NCI-H345 (cell line): ENCODE results near the gene YJEFN3.

ENCODE experiments used
- DNase-seq: peaks from one replicate; lab custom pipeline; 2025; lab: John Stamatoyannopoulos, UW

The YJEFN3 gene

DNA sequence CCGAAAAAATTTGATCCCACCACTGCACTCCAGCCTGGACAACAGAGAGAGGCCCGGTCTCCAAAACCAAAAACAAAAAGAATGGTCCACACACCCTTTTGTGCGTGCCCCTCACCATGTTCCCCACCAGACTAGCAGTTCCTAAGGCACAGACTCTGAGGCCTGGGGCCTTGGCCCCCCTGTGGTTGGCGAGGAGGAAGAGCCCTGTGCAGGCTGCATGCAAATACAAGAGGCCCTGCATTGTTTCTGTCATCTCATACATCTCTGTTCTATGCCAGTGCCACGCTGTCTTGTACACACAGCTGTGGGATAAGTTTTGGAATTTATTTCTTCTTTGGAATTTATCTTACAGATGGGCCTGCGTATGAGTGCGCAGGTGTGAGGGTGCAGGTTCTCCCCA, 4.7 kb upstream of the YJEFN3 start:
- DNase-seq, result no peak

DNA sequence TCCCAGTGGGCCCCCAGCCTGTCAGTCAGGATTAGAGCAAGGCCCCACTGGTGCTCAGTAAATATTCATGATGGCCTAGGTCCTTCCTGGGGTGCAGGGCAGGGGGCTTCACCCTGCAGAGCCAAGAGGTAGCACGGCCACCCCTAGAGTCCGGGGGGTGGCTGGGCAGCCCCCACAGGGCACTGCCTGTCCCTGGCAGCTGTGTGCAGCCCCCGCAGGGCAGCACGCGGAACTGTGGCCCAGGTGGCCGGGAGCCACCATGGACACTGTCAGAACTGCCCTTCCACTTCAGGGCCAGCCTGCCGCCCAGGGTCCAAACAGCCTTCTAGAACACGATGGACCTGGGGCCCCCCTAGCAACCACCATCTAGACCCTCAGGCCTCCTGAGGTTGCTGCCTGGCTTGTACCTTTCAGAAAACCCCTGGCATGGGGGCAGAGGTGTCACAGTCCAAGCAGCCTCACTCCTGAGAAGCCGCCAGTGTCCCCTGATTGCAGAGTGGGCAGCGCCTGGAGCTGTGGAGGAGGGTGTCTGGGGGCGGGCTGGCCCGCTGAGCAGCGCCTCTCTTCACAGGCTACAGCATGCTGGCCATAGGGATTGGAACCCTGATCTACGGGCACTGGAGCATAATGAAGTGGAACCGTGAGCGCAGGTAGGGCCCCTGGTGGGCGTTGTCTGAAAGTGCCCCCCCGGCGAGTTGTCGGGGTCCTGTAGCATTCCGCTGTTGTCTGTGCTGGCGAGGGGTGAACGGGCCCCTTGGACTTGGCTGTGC, 2.9 kb upstream of the YJEFN3 start:
- no peak for DNase-seq

DNA sequence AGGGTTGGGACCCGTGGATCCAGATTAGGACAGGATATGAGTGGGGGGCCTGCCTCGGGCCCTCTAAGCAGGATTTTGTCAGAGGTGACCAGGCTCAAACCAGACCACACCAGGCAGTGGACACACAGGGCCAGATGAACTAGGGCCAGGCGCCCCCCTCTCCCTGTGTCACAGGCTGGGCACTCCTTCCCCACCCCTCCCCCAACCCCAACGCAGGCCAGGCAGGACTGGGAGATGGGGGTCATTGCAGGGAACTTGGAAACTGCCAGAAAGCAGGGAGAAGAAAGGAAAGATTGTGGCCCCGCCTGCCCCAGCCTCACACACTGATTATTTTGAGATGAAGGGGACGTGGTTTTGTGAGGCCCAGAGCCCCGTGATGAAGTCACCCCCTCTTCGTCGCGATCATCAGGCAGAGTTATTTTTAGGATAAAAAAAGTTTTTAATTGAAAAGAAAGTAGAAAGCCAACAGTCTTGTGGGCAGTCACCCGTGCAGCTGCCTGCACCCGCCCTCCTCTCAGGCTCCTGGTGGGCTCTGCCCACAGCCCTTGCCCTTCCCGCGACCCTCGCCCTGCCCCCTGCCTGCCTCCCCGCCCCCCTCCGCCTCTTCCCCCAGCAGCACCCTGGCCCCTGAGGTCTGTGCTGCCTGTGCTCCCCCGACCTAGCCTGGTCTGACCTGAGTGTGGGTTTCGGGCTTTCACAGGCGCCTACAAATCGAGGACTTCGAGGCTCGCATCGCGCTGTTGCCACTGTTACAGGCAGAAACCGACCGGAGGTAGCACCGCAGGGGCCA, 1.9 kb upstream of the YJEFN3 start:
- no peak for DNase-seq

DNA sequence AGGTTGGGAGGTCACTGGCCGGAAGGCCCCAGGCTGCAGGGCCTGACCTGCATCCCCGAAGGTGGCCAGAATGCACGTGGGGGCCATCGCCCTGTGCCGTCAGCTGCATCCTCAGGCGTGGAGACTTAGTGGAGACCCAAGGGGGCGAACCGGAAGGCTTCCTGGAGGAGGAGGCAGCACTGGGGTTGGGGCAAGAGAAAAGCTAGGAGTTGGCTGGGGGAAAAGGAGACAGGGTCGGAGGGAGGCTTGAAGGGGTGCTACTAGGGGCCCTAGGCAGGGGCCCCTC, 1.4 kb upstream of the YJEFN3 start:
- no peak for DNase-seq

DNA sequence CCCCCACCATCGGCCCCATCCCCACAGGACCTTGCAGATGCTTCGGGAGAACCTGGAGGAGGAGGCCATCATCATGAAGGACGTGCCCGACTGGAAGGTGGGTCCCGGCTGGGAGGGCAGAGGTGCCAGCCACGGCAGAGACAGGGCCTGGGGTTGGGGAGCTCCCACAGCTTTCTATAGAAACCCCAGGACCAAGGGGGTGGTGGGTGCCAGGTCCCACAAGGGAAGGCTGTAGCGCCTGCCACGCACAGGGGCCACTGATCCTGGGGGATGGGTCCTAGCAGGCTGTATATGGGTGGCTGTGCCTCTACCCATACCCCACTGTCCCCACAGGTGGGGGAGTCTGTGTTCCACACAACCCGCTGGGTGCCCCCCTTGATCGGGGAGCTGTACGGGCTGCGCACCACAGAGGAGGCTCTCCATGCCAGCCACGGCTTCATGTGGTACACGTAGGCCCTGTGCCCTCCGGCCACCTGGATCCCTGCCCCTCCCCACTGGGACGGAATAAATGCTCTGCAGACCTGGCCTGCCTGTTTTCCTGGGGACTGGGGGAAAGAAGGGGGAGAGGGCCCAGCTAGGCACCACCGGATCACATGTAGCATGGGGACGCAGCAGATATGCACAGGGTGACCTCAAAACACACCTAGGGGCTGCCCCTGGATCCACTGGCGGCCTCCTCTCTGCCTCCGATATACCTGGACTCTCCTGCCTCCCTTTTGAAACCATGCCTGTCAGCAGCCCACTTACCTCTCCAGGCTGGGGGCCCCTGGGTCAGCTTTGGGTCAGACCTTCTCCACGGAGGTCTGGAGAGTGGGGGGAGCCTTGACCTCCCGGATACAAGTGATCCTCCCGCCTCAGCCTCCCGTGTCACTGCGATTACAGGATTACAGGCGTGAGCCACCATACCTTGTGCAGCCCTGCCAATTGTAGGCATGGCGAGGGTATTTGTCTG, 761 bp upstream of the YJEFN3 start:
- no peak for DNase-seq

DNA sequence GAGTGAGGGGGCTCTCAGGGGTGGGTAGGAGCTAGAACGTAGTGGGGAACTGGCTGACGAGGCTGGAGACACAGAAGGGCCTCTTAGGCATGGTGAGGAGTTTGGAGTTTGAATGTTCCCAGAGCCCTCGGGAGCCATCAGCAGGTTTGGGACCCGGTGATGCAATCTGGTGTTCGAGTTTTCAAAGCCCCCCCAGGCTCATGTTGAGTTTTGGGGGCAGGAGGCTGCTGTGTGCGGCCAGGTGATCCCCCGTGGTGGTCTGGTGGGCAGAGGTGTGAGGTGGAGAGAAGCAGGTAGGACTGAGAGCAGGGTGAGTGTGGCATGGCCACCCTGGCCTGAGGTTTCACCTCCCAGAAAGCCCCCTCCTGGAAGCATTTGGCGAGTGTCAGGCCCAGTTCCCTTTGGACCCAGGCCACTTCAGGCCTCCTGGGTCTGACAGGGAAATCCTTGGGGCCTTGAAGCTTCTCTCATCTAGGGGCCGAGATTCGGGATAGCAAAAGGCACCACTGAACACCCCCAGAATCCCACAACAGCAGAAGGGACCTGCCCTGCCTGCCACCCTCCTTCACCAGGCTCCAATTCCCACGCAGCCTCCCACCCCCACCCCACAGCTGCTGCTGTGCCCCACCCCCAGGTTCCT, 1.2 kb downstream of the YJEFN3 start:
- no peak for DNase-seq

DNA sequence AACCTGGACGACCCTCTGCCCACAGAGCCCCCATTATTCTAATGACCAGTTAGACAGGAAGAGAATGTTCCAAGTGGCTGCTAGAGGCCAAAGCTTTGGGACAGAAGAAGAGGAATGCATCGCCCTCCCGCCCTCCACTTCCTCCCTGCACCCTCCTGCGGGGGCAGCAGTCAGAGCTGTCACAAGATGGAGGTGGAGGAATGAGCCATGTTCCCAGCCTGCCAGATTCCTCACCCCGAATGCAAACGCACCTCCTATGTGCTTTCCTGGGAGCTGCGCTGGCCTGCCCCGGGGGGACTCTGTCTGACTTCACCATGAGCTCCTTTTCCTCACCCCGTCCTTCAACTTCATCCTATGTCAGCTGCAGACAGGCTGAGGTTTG, 1.7 kb downstream of the YJEFN3 start:
- DNase-seq, result no peak

DNA sequence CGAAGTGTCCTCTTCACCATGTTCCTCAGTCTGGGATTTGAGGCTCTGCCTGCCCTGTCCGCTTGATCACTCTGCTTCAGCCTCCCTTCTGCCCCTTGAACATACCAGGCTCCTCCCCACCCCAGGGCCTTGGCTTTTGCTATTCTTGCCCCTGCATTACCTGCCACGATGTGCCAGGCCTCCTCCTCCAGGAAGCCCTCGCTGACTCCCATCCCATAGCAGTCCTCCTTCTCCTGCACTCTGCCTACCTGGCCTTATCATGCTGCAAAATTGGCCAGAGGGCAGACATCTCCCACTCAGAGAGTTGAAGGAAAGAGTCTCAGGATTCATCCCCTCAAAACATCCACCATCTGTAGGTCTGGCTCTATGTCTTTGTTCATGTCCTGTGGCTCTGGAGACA, 2.2 kb downstream of the YJEFN3 start:
- DNase-seq, result no peak

DNA sequence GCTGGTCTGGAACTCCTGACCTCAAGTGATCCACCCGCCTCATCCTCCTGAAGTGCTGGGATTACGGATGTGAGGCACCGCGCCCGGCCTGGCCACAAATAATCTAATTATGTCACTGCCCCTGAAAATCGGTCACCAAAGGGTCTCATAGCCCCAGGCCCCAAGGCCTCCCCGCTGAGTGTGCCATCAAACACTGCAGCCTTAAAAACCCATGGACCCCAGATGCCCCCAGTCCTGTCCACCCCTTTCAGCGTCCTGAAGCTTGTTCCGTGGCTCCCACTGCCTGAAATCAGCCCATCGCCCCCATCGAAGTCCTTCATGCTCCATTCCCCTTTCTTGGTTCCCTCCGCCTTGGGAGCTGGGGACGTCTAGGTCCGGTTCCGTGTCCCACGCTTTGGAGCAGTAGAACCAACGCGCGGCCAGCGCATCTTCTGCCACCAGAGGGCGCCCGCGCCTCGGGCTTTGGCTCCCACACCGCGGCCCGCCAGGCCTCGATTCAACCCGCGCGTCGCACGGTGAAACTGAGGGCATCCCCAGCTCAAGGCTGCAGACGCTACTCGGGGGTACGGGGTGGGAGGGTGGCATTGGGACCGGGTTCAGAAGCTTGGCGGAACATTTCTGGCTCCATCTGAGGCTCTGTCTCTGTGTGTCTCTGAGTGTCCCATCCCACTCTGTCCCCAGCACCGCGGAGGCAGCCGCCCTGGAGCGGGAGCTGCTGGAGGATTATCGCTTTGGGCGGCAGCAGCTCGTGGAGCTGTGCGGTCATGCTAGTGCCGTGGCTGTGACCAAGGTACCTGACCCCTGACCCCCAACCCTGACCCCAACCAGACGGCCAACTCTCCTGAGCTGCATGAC, 3.5 kb downstream of the YJEFN3 start:
- DNase-seq, result peak; percentile 53

DNA sequence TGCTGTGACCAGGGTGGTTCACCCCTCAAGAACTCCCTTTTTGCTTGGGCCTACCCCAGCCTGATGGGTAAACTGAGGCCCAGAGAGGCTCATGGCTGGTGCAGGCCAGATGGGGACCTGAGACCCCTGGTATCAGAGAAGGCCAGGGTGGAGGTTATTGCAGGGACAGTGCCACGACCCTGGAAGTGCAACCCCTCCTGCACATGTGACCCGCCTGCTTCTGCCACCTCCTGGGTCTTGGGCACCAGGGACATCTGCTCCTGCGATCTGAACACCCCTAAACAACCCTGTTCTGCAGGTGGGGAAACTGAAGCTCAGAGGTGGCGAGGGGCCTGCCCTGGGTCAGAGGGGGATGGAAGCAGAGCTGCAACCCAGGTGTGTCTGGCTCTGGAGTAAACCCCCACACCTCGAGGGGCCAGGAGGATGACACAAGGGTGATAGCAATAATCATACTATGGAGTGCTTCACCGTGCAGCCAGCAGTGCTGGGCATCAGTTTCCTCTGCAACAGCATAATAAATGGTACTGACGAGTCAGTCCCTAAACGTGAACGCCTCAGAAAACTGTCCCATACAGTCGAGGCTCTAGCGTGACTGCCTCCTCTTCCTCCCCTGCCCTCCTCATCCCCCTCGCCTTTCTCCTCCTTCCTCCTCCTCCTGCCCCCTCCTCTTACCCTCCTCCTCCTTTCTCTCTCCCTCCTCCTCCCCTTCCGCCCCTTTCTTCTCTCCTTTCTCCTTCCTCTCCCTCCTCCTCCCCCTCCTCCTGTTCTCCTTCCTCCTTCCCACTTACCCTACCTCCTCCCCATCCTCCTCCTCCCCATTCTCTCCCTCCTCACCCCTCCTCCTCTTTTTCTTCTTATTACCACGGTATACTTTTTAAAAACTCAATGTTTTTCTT, 4.3 kb downstream of the YJEFN3 start:
- DNase-seq, result no peak

DNA sequence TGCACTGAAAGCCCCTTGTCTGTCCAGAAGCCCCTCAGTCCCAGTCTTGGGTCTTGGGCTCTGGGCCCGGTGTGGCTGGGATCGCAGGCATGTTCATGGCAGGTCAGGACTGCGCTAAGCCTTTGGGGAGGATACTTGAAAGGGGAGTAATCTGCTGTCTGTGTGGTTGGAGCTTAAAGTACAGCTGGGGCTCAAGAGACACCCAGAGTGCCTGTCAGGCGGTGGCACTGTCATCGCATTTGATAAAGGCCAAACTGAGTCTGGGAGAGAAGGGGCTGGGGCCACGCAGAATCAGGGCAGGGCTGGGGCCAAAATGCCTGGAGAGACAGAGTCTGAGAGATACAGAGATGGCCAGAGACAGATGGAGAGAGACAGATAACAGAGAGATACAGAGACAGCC, 5.1 kb downstream of the YJEFN3 start:
- no peak for DNase-seq

DNA sequence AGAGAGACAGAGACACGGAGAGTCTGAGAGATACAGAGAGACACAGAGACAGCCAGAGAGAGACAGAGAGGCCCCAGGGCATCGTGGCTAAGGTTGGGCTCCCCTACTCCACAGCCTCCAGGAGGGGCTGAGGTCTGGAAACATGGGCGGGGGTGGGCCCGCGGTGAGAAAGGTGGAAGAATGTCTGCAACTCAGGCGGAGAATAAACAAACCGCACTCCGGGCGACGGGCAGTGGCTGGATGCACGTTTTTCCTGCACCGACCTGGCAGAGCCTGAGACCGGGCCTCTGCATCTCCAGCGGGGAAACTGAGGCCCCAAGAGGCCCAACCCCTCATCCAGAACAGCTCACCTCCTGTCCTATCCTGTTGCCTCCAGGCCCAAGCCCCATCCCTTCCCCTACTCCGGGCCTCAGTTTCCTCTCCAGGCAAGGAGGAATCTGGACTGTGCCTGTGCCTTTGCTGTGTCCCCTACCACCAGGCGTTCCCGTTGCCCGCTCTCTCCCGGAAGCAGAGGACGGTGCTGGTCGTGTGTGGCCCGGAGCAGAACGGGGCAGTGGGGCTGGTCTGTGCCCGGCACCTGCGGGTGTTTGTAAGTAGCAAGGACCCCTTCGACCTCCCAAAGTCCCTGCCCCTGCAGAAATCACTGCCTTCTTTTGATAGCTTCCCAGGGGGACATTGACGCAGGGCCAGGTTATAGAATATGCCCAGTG, 6.0 kb downstream of the YJEFN3 start:
- DNase-seq, result no peak

DNA sequence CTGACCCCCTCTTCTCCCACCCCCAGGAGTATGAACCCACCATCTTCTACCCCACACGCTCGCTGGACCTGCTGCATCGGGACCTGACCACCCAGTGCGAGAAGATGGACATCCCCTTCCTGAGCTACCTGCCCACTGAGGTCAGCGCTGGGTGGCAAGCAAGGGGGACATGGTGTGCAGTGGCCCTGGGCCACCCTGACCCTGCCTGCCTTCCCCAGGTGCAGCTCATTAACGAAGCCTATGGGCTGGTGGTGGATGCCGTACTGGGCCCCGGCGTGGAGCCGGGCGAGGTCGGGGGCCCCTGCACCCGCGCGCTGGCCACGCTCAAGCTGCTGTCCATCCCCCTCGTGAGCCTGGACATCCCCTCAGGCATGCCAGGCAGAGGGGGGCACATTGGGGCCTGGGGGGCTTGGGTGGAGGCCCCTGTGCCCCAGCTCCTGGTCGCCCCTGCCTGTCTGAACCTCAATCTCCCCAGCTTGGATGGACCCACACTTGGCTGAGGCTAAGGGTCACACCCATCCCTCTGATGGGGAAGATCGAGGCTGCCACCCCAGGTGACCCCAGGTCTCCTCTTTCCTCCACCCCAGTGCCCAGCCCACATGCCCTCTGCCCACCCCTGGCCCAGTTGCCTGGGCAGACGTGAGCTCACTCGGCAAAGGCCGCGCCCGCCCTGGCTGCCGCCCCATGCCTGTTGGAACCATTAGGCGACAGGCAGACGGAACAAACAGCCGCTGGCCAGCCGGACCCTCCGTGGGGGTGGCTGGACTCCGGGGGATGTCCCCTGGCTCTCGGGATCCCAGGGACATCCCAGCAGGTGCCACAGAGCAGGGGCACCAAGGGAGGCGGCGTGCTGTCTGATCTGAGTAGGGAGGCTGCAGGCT, 6.8 kb downstream of the YJEFN3 start:
- DNase-seq, result no peak

DNA sequence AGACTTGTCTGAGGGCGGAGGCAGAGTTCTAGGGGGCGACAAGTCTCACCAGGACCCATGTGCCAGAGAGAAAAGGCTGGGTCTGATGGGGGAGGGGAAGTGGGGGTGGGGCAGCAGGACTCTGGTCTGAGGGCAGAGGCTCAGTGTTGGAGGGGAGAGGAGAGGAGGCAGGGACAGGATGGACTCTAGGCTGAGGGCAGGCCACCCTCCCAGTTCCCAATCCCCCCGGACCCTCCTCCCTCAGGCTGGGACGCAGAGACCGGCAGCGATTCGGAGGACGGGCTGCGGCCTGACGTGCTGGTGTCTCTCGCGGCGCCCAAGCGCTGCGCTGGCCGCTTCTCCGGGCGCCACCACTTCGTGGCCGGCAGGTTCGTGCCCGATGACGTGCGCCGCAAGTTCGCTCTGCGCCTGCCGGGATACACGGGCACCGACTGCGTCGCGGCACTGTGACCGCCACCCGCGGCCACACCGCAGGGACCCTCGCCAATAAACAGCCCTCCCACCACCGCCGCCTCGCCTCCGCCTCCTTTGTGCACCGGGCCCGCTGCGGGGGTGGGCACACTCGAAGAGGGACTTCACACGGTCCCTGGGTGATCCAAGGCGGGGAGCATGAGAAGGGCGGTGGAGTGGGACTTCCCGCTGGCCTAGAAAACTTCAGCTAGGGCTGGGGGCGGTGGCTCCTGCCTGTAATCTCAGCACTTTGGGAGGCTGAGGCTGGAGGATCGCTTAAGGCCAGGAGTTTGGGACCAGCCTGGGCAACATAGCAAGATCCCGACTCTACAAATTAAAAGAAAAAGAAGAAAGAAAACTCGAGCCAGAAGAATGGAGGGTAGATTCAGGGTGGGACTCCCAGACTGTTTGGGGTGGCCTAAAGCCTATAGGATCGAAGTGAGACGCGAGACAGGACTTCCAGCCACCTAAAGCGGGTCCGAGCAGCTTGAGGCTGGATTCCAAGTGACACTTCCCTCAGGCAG, 8.7 kb downstream of the YJEFN3 start:
- DNase-seq, result no peak

DNA sequence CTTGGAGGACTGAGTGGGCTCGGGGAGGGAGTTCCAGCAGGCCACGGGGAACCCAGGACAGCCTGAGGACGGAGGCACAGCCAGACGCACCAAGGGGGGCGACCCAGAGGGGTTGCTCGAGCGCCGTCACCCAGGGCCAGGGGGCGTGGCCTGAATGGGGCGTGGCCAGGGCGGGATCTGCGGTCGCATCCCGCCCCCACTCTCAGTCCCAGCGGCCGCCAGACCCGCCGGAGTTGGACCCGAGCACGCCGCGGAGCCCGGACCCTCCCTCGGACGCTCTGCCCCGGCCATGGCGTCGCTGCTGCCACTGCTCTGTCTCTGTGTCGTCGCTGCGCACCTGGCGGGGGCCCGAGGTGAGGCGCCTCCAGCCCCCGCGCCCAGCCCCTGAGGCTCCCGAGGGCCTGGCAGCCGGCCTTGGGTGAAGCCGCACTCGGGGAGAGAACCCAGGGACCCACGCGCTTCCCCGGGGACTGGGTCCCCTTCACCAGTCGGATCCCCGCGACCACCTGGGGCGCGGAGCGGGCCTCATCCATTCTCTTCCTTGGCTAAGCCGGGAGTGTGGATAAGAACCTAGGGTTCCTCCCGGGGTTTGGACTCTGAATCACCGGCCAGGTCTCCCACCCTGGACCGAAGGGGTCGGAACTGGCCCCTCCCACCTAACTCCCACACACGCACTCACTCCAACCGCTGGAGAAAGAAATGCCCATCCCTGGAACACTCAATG, 9.5 kb downstream of the YJEFN3 start, which contains the start of gene CILP2:
TSS of gene CILP2 (plus strand) at position 205 of the 724 bp plus-strand sequence. CDS start at position 290, 85 bp downstream.
- peak; percentile 58 for DNase-seq

DNA sequence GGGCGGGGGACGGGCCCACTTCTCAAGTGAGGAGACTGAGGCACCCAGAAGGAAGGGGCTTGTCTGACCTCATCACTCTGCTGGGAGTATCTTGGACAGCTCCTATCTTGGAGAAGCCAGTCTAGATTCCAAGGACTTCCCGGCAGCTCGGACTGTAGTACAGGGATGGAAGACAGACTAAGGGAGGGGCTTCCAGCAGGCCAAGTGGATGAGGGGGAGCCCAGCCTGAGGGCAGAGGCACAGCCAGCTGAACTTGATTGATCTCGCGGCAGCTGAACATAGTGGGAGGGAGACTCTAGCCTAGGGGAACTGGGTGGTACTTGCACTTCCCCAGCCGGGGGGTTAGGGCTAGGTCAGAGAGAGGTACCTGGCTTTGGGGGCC, 10.1 kb downstream of the YJEFN3 start:
- peak; percentile 2 for DNase-seq

DNA sequence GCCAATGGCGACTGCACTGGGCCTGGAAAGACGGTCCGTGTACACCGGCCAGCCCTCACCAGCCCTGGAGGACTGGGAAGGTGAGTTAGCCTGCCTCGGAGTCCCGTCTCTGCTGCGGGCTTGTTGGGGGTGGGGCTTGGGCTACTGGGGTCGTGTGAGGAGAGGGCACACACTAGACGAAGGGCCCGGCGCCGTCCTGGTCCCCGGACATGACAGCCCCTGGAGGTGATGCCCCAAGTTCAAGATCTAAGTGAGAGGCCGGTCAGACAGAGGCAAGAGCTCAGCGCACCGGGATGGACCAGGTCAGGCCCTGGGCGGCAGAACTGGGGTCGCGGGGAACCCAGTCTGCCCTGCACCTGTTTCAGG, 11.0 kb downstream of the YJEFN3 start:
- no peak for DNase-seq
